IMR-90 (cell line): ENCODE data around the gene SH3TC1. TPM values are rescaled to one million over a fixed set of nuclear protein-coding genes. Genes with fewer than 3 reads are reported as not detected.

ENCODE experiments used
- CEBPB ChIP-seq: IDR thresholded peaks from 2 replicates; pipeline ENCODE4 v1.6.1; 2012; ENCODE audit warnings: low read depth, low read length, improper control_type of control experiment
- CTCF ChIP-seq: conservative IDR thresholded peaks from 2 replicates; pipeline ENCODE4 v1.5.1; 2012; ENCODE audit warnings: mild to moderate bottlenecking, low read depth, low read length, improper control_type of control experiment
- MAFK ChIP-seq: IDR thresholded peaks from 2 replicates; pipeline ENCODE4 v1.6.1; 2012; ENCODE audit warnings: low read depth, low read length, improper control_type of control experiment
- POLR2A ChIP-seq: IDR thresholded peaks from 2 replicates; pipeline ENCODE4 v1.6.1; 2012; ENCODE audit warnings: mild to moderate bottlenecking, low read depth, low read length
- RCOR1 ChIP-seq: IDR thresholded peaks from 2 replicates; pipeline ENCODE4 v1.6.1; 2012; ENCODE audit warnings: mild to moderate bottlenecking, low read length, improper control_type of control experiment; ENCODE audit not compliant: insufficient replicate concordance
- polyA plus RNA-seq, 3 experiments: library from polyadenylated mRNA; depleted of rRNA; stranded (reverse); fragments of >200 nt; gene quantifications; 2 replicates each; pipeline ENCODE4 v1.2.3, GENCODE V29; 2012; ENCODE audit warnings: low replicate concordance in 1 of 3
- total RNA-seq: library from RNA; depleted of rRNA; stranded (reverse); fragments of >200 nt; gene quantifications from 2 replicates; pipeline ENCODE4 v1.2.3, GENCODE V29; 2012

The SH3TC1 gene
- total and polyA plus RNA-seq, 2 of the 4 experiments (the other 2 are of a cell fraction), result 1.6 to 2.2 TPM

GRCh38 chr4:8270418-8270771 lies 71.3 kb downstream of the SH3TC1 start (continued):
- TF ChIP-seq CTCF (no peak), RCOR1 (no peak), MAFK (no peak), POLR2A (no peak), CEBPB (no peak)
